CD4-positive, CD25-positive, alpha-beta regulatory T cell (primary cell): ENCODE data around the gene MAS1L. TPM values are rescaled to one million over a fixed set of nuclear protein-coding genes. Genes with fewer than 3 reads are reported as not detected.
A peak's percentile ranks its signal among the peaks of the same experiment; 100 is the strongest.

Experiments used
- ATAC-seq, 2 donors: fragments of 150-1000 bp; cut with Tn5 transposase; one replicate each; pipeline ENCODE4 v1.10.0; 2021; ENCODE audit warnings: low read depth in 2 of 2, moderate number of reproducible peaks in 2 of 2, moderate library complexity in 1 of 2
- DNase-seq, 3 donors: peaks; one replicate each; pipeline versions ENCODE4 v3.0.0 to v3.0.0-alpha.2; 2012 to 2022; ENCODE audit warnings: mixed read lengths in 1 of 3
- H3K27ac ChIP-seq: one replicate; pipeline ENCODE4 v1.7.0; 2013; ENCODE audit warnings: mild to moderate bottlenecking, low read length; ENCODE audit not compliant: insufficient read depth, poor library complexity, severe bottlenecking
- H3K27me3 ChIP-seq: one replicate; pipeline ENCODE4 v1.7.0; 2013; ENCODE audit warnings: low read length; ENCODE audit not compliant: control insufficient read depth, insufficient read depth
- H3K36me3 ChIP-seq: one replicate; pipeline ENCODE4 v1.7.0; 2013; ENCODE audit warnings: mild to moderate bottlenecking, low read length, moderate library complexity; ENCODE audit not compliant: control insufficient read depth, insufficient read depth
- H3K4me1 ChIP-seq: 2 replicates; pipeline ENCODE4 v1.7.0; 2013; ENCODE audit warnings: mild to moderate bottlenecking, low read length; ENCODE audit not compliant: insufficient read depth, control insufficient read depth, poor library complexity, severe bottlenecking
- H3K4me3 ChIP-seq: one replicate; pipeline ENCODE4 v1.7.0; 2013; ENCODE audit warnings: low read depth, mild to moderate bottlenecking, low read length, moderate library complexity
- H3K9me3 ChIP-seq, 2 experiments: 1 replicate in 1 of 2; 2 replicates in 1 of 2; pipeline ENCODE4 v1.7.0; 2013; ENCODE audit warnings: low read length in 2 of 2, mild to moderate bottlenecking in 1 of 2, moderate library complexity in 1 of 2; ENCODE audit not compliant: control insufficient read depth in 2 of 2
- H3K27ac Mint-ChIP-seq, 3 donors: one replicate each; pipeline ENCODE4 v1.8.0; 2020 to 2022; ENCODE audit warnings: mild to moderate bottlenecking in 3 of 3, mixed read lengths in 3 of 3, moderate library complexity in 2 of 3
- H3K27me3 Mint-ChIP-seq: one replicate; pipeline ENCODE4 v1.8.0; 2022; ENCODE audit warnings: mild to moderate bottlenecking, mixed read lengths
- H3K36me3 Mint-ChIP-seq: one replicate; pipeline ENCODE4 v1.8.0; 2020; ENCODE audit warnings: mixed read lengths
- H3K4me1 Mint-ChIP-seq, 4 donors: one replicate each; pipeline ENCODE4 v1.8.0; 2020 to 2022; ENCODE audit warnings: mixed read lengths in 4 of 4, mild to moderate bottlenecking in 1 of 4
- H3K4me3 Mint-ChIP-seq, 4 donors: one replicate each; pipeline ENCODE4 v1.8.0; 2020 to 2022; ENCODE audit warnings: mild to moderate bottlenecking in 4 of 4, mixed read lengths in 4 of 4, moderate library complexity in 3 of 4
- H3K9me3 Mint-ChIP-seq, 7 donors: one replicate each; pipeline ENCODE4 v1.8.0; 2020 to 2022; ENCODE audit warnings: mixed read lengths in 7 of 7, mild to moderate bottlenecking in 3 of 7, moderate library complexity in 2 of 7
- polyA plus RNA-seq, 4 donors: library from polyadenylated mRNA; unstranded; fragments of 300-500 nt; fragmentation: Illumina TruSeq; gene quantifications; one replicate each; pipeline ENCODE4 v1.2.3, GENCODE V29; 2021
- total RNA-seq: library from RNA; stranded (reverse); gene quantifications from one replicate; pipeline ENCODE4 v1.2.3, GENCODE V29; 2022

Gene MAS1L
- total and polyA plus RNA-seq, 5 donors from 2014 or later, result not detected

DNA sequence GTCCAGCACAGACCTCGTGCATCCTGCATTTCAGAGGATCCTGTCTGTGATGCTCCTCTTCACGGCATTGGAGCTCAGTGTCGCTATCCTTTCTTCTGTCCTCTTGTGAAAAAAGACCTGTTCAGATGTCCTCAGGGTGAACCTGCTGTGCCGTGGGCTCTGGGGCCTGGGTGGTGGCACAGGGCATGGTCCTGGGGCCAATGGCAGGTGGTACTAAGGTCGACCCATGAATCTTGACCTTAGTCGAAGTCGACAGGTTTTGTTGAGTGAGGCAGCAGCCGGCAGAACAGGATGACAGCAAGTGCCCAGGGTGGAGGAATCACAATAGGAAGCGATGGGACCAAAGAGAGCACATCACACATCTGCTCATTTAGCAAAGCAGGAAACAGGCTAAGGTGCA lies 22.0 kb upstream of the MAS1L start:
- Mint-ChIP-seq H3K27me3 (peaks cover 10% of the 10 kb centered on the region), H3K27ac (no peak overlapping the region), H3K4me1 (peaks cover 0 to 12% (median 0%) of the 10 kb centered on the region in 4 donors), H3K36me3 (no peaks in the 10 kb centered on the region), H3K9me3 (peaks cover 0 to 3% (median 0%) of the 10 kb centered on the region in 7 donors), H3K4me3 (no peak overlapping the region)
- Histone ChIP-seq H3K4me1 (no peaks in the 10 kb centered on the region), H3K4me3 (no peak overlapping the region), H3K9me3 (no peaks in the 10 kb centered on the region), H3K36me3 (no peaks in the 10 kb centered on the region), H3K27ac (no peak overlapping the region), H3K27me3 (no peaks in the 10 kb centered on the region)
- DNase-seq (no peak), ATAC-seq (no peak)

DNA sequence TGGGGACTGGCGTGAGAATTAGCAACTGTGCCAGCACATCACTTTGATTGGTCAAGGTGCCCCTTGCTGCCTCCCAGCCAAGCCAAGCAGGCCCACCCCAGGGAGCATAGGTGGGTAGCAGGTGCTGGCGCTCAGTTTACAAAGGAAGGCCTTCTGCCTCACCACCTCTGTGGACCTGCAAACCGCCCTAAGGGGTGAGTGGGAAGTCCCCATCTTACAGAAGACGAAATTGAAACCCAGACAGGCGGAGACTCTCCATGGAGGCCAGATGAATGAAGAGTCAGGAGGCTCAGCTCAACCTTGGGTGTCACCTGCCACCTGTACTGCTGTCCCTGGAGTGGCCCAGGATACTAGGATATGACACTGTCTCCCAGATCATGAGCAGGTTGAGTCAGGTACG lies 21.5 kb upstream of the MAS1L start:
- Histone ChIP-seq H3K4me1 (no peaks in the 10 kb centered on the region), H3K27ac (no peak overlapping the region), H3K9me3 (no peaks in the 10 kb centered on the region), H3K36me3 (no peaks in the 10 kb centered on the region), H3K4me3 (no peak overlapping the region), H3K27me3 (no peaks in the 10 kb centered on the region)
- peaks cover 0 to 3% (median 0%) of the 10 kb centered on the region in 7 donors for H3K9me3 Mint-ChIP-seq
- peak in 1 of 3 donors; percentile 24 for DNase-seq
- peaks cover 10% of the 10 kb centered on the region for H3K27me3 Mint-ChIP-seq
- no peak overlapping the region for H3K4me3 Mint-ChIP-seq
- ATAC-seq, result no peak
- H3K27ac Mint-ChIP-seq, result no peak overlapping the region
- peaks cover 0 to 12% (median 0%) of the 10 kb centered on the region in 4 donors for H3K4me1 Mint-ChIP-seq
- H3K36me3 Mint-ChIP-seq, result no peaks in the 10 kb centered on the region

GRCh38 chr6:29507319-29507718 lies 19.6 kb upstream of the MAS1L start:
- Mint-ChIP-seq H3K27ac (no peak overlapping the region), H3K27me3 (peaks cover 15% of the 10 kb centered on the region), H3K9me3 (peaks cover 0 to 3% (median 0%) of the 10 kb centered on the region in 7 donors), H3K4me1 (peaks cover 0 to 12% (median 0%) of the 10 kb centered on the region in 4 donors), H3K36me3 (no peaks in the 10 kb centered on the region), H3K4me3 (no peak overlapping the region)
- Histone ChIP-seq H3K27me3 (no peaks in the 10 kb centered on the region), H3K27ac (no peak overlapping the region), H3K4me3 (no peak overlapping the region), H3K4me1 (no peaks in the 10 kb centered on the region), H3K36me3 (no peaks in the 10 kb centered on the region), H3K9me3 (no peaks in the 10 kb centered on the region)
- ATAC-seq, result no peak
- no peak for DNase-seq

GRCh38 chr6:29506446-29507067 lies 18.8 kb upstream of the MAS1L start:
- Mint-ChIP-seq H3K27me3 (peaks cover 21% of the 10 kb centered on the region), H3K4me1 (peaks cover 0 to 12% (median 0%) of the 10 kb centered on the region in 4 donors), H3K36me3 (no peaks in the 10 kb centered on the region), H3K27ac (no peak overlapping the region), H3K9me3 (peaks cover 0 to 3% (median 0%) of the 10 kb centered on the region in 7 donors), H3K4me3 (no peak overlapping the region)
- H3K27me3 ChIP-seq, result no peaks in the 10 kb centered on the region
- no peaks in the 10 kb centered on the region for H3K4me1 ChIP-seq
- no peak overlapping the region for H3K27ac ChIP-seq
- DNase-seq, result no peak
- no peak overlapping the region for H3K4me3 ChIP-seq
- no peaks in the 10 kb centered on the region for H3K36me3 ChIP-seq
- H3K9me3 ChIP-seq, result no peaks in the 10 kb centered on the region
- no peak for ATAC-seq

- ATAC-seq (no peak), DNase-seq (no peak)
- Mint-ChIP-seq H3K4me1 (peaks cover 0 to 12% (median 0%) of the 10 kb centered on the region in 4 donors), H3K27me3 (peaks cover 14% of the 10 kb centered on the region), H3K4me3 (no peak overlapping the region), H3K36me3 (no peaks in the 10 kb centered on the region), H3K27ac (no peak overlapping the region), H3K9me3 (peaks cover 0 to 1% (median 0%) of the 10 kb centered on the region in 7 donors)
- Histone ChIP-seq H3K4me1 (no peaks in the 10 kb centered on the region), H3K27me3 (peaks cover 2% of the 10 kb centered on the region), H3K9me3 (no peaks in the 10 kb centered on the region), H3K36me3 (no peaks in the 10 kb centered on the region), H3K4me3 (no peak overlapping the region), H3K27ac (no peak overlapping the region)
Measured at GRCh38 chr6:29505808-29506207, 18.1 kb upstream of the MAS1L start.

DNA sequence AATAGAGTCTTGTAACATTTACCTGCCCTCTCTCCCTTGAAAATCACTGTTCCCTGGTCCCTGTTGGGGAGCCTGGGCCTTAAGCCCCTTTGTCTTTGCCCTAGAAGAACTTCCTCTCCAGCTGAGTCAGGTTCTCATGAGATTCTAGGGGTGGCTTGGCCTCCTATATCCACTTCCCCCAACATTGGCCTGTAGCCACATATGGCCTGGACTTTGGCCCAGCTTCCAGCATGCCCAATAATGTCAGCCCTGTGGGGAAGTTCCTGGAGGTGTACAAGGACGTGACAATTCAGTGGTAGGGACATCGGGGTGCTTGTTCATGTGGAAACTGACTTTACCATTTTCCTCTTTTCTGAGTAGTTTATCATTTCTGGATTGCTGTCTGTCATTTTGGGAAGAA lies 17.2 kb upstream of the MAS1L start:
- H3K27me3 ChIP-seq, result peaks cover 4% of the 10 kb centered on the region
- H3K27ac ChIP-seq, result no peak overlapping the region
- Mint-ChIP-seq H3K27ac (no peak overlapping the region), H3K9me3 (peaks cover 0 to 1% (median 0%) of the 10 kb centered on the region in 7 donors), H3K27me3 (peaks cover 11% of the 10 kb centered on the region), H3K4me3 (no peak overlapping the region), H3K4me1 (peaks cover 0 to 12% (median 0%) of the 10 kb centered on the region in 4 donors), H3K36me3 (no peaks in the 10 kb centered on the region)
- ATAC-seq (no peak), DNase-seq (no peak)
- H3K4me1 ChIP-seq, result no peaks in the 10 kb centered on the region
- H3K36me3 ChIP-seq, result no peaks in the 10 kb centered on the region
- H3K4me3 ChIP-seq, result no peak overlapping the region
- no peaks in the 10 kb centered on the region for H3K9me3 ChIP-seq

DNA sequence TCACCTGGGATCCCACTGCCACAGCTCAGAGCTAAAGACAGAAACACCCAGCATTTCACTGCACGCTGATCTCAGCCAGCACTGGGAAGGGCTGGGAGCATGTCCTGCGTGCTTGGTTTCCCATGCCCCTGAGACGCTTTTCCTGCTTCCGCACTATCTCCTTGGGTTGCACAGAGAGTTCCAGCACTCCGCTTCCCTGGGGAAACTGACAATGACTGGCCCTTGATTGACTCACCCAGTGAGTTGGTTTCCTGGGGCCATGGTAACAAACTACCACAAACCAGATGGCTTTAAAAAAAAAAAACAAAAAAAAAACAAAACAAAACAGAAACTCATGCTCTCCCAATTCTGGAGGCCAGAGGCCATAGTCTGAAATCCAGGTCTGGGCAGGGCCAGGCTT lies 14.8 kb upstream of the MAS1L start:
- H3K4me3 ChIP-seq, result no peak overlapping the region
- no peaks in the 10 kb centered on the region for H3K4me1 ChIP-seq
- H3K27me3 ChIP-seq, result peaks cover 5% of the 10 kb centered on the region
- no peak for ATAC-seq
- peaks cover 18% of the 10 kb centered on the region for H3K27me3 Mint-ChIP-seq
- H3K27ac ChIP-seq, result no peak overlapping the region
- H3K9me3 Mint-ChIP-seq, result peaks cover 0 to 1% (median 0%) of the 10 kb centered on the region in 7 donors
- no peaks in the 10 kb centered on the region for H3K36me3 Mint-ChIP-seq
- H3K4me3 Mint-ChIP-seq, result no peak overlapping the region
- no peaks in the 10 kb centered on the region for H3K9me3 ChIP-seq
- no peak overlapping the region for H3K27ac Mint-ChIP-seq
- DNase-seq, result no peak
- H3K36me3 ChIP-seq, result no peaks in the 10 kb centered on the region
- H3K4me1 Mint-ChIP-seq, result peaks cover 0 to 2% (median 0%) of the 10 kb centered on the region in 4 donors

DNA sequence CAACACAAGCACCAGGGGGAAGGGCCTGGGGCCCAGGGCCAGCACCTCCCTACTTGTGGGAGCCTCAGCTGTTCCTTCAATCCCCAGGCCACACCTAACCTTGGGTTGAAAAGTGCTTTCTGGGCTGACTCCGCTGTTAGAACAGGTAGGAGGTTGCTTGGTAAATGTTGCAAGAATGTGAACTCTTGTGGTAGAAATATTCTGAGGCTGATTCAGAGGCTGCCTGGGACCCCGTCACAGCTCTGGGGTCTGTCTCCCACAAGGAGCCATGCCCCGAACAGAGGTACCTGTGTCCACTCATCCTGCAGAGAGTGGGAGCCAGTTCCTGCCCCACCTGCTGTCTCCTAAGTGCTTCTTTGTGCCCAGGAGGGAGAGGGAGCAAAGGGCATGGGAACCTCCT lies 14.4 kb upstream of the MAS1L start:
- DNase-seq (no peak), ATAC-seq (no peak)
- no peak overlapping the region for H3K4me3 ChIP-seq
- no peaks in the 10 kb centered on the region for H3K9me3 ChIP-seq
- no peak overlapping the region for H3K4me3 Mint-ChIP-seq
- H3K36me3 ChIP-seq, result no peaks in the 10 kb centered on the region
- no peaks in the 10 kb centered on the region for H3K4me1 ChIP-seq
- no peaks in the 10 kb centered on the region for H3K36me3 Mint-ChIP-seq
- H3K9me3 Mint-ChIP-seq, result peaks cover 0 to 1% (median 0%) of the 10 kb centered on the region in 7 donors
- peaks cover 18% of the 10 kb centered on the region for H3K27me3 Mint-ChIP-seq
- H3K27me3 ChIP-seq, result peaks cover 8% of the 10 kb centered on the region
- no peaks in the 10 kb centered on the region for H3K4me1 Mint-ChIP-seq
- no peak overlapping the region for H3K27ac ChIP-seq
- no peak overlapping the region for H3K27ac Mint-ChIP-seq
